Activated CD4-positive, alpha-beta memory T cell treated with anti-CD3 and anti-CD28 coated beads, Interleukin-2, amount 10 ng/mL, durations not matched to agents 7 days and 5 days (primary cell): ENCODE results near the gene INTS13. TPM values are rescaled to one million over a fixed set of nuclear protein-coding genes. Genes with fewer than 3 reads are reported as not detected.
"Not testable (repeated sequence)": the region's sequence is repeated elsewhere in the genome, so short reads cannot be mapped to it uniquely, and the experiment has no call there.

Experiments
- CTCF ChIA-PET: fragments of 350-600 bp; sonication (Branson Sonifier 250); formaldehyde crosslinking; loops from one replicate; lab custom pipeline; 2021; ENCODE audit warnings: antibody characterized with exemption, inconsistent platforms; lab: Charles Lee
- POLR2A ChIA-PET: fragments of 350-600 bp; sonication (Branson Sonifier 250); formaldehyde crosslinking; loops from one replicate; lab custom pipeline; 2021; ENCODE audit warnings: antibody characterized with exemption; lab: Charles Lee
- DNase-seq: peaks from one replicate; pipeline ENCODE4 v3.0.0-alpha.2; 2020
- H3K27ac Mint-ChIP-seq: one replicate; pipeline ENCODE4 v1.8.0; 2021; ENCODE audit warnings: mild to moderate bottlenecking, mixed read lengths
- H3K27me3 Mint-ChIP-seq: one replicate; pipeline ENCODE4 v1.8.0; 2021; ENCODE audit warnings: mixed read lengths
- H3K36me3 Mint-ChIP-seq: one replicate; pipeline ENCODE4 v1.8.0; 2021; ENCODE audit warnings: low read depth, mixed read lengths
- H3K4me1 Mint-ChIP-seq: one replicate; pipeline ENCODE4 v1.8.0; 2021; ENCODE audit warnings: mixed read lengths
- H3K4me3 Mint-ChIP-seq: one replicate; pipeline ENCODE4 v1.8.0; 2021; ENCODE audit warnings: mild to moderate bottlenecking, mixed read lengths
- H3K9me3 Mint-ChIP-seq: one replicate; pipeline ENCODE4 v1.8.0; 2021; ENCODE audit warnings: mixed read lengths
- total RNA-seq, 2 experiments: library from RNA; stranded (reverse); gene quantifications; one replicate each; pipeline ENCODE4 v1.2.3, GENCODE V29; 2021

The INTS13 gene, protein sequence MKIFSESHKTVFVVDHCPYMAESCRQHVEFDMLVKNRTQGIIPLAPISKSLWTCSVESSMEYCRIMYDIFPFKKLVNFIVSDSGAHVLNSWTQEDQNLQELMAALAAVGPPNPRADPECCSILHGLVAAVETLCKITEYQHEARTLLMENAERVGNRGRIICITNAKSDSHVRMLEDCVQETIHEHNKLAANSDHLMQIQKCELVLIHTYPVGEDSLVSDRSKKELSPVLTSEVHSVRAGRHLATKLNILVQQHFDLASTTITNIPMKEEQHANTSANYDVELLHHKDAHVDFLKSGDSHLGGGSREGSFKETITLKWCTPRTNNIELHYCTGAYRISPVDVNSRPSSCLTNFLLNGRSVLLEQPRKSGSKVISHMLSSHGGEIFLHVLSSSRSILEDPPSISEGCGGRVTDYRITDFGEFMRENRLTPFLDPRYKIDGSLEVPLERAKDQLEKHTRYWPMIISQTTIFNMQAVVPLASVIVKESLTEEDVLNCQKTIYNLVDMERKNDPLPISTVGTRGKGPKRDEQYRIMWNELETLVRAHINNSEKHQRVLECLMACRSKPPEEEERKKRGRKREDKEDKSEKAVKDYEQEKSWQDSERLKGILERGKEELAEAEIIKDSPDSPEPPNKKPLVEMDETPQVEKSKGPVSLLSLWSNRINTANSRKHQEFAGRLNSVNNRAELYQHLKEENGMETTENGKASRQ
- total RNA-seq = 10 to 100 TPM; 44.8 to 45.8 TPM

- no peaks in the 10 kb centered on the region for H3K9me3 Mint-ChIP-seq
- ChIA-PET CTCF (no interaction called here), POLR2A (interaction anchor here (0.7 to 2.0 kb wide), 10 partner anchors 16 to 306 kb away, joined by 3 to 10 read pairs (median 5); partner anchors contain the start of genes ITPR2, MED21, STK38L and TM7SF3)
- no peaks in the 10 kb centered on the region for H3K27me3 Mint-ChIP-seq
- peak; percentile 98 for DNase-seq
- peaks cover 44% of the 10 kb centered on the region for H3K36me3 Mint-ChIP-seq
- H3K4me1 Mint-ChIP-seq = peaks cover 52% of the 10 kb centered on the region
- peak within 1 kb of the TSS; percentile 94 for H3K4me3 Mint-ChIP-seq
- H3K27ac Mint-ChIP-seq = peak within 1 kb of the TSS; percentile 97
These were observed at the start of gene INTS13, which contains the start of gene FGFR1OP2 for GRCh38 chr12:26937863-26938700. Gene INTS13, minus strand, starts transcription at chr12:26937981. Its CDS starts 1,178 bp downstream, at chr12:26936803. Gene FGFR1OP2, plus strand, starts transcription at chr12:26938470. Its CDS starts 15,689 bp downstream, at chr12:26954159.

DNA sequence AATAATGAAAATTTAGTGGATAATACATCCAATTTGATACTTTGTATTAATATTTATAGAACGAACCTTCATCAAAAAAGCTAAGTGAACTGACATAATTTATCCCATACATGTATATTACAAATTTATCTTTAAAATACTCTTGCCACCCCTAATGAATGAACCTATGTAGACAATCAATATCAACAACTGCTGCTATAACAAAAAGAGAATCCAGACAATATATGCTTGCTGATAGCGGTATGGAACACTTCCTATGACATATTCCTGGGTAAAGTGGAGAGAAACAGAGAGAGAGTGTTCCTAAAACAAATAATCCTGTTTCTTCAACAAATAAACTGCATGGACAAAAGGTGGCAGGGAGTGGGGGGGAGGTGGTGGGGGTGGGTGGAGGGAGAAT lies 45.1 kb upstream of the INTS13 start:
- POLR2A ChIA-PET = no interaction called here
- CTCF ChIA-PET = no interaction called here
- Mint-ChIP-seq H3K4me1 (peaks cover 12% of the 10 kb centered on the region), H3K4me3 (no peak overlapping the region), H3K36me3 (peaks cover 56% of the 10 kb centered on the region), H3K27ac (no peak overlapping the region), H3K9me3 (no peaks in the 10 kb centered on the region), H3K27me3 (no peaks in the 10 kb centered on the region)
- DNase-seq = no peak

- H3K27ac Mint-ChIP-seq = no peak overlapping the region
- no peak overlapping the region for H3K4me3 Mint-ChIP-seq
- peaks cover 58% of the 10 kb centered on the region for H3K36me3 Mint-ChIP-seq
- peaks cover 17% of the 10 kb centered on the region for H3K4me1 Mint-ChIP-seq
- POLR2A ChIA-PET = no interaction called here
- no peaks in the 10 kb centered on the region for H3K27me3 Mint-ChIP-seq
- CTCF ChIA-PET = no interaction called here
- no peaks in the 10 kb centered on the region for H3K9me3 Mint-ChIP-seq
- no peak for DNase-seq
These were observed 42.0 kb upstream of the INTS13 start for GRCh38 chr12:26979733-26980132.

- no peaks in the 10 kb centered on the region for H3K27me3 Mint-ChIP-seq
- H3K27ac Mint-ChIP-seq = no peak overlapping the region
- H3K36me3 Mint-ChIP-seq = peaks cover 61% of the 10 kb centered on the region
- ChIA-PET POLR2A (no interaction called here), CTCF (no interaction called here)
- H3K4me3 Mint-ChIP-seq = no peak overlapping the region
- H3K4me1 Mint-ChIP-seq = peaks cover 11% of the 10 kb centered on the region
- no peaks in the 10 kb centered on the region for H3K9me3 Mint-ChIP-seq
- DNase-seq = no peak
These were observed 41.0 kb upstream of the INTS13 start for GRCh38 chr12:26978801-26979200.

GRCh38 chr12:26976687-26977086 lies 38.9 kb upstream of the INTS13 start:
- Mint-ChIP-seq H3K4me3 (no peak overlapping the region), H3K27ac (no peak overlapping the region), H3K27me3 (no peaks in the 10 kb centered on the region), H3K9me3 (no peaks in the 10 kb centered on the region), H3K36me3 (peaks cover 51% of the 10 kb centered on the region), H3K4me1 (peaks cover 11% of the 10 kb centered on the region)
- no peak for DNase-seq
- CTCF ChIA-PET = no interaction called here
- POLR2A ChIA-PET = interaction anchor here (1.1 kb wide), 1 partner anchor 16 kb away, joined by 4 read pairs; no protein-coding TSS in a partner anchor

DNA sequence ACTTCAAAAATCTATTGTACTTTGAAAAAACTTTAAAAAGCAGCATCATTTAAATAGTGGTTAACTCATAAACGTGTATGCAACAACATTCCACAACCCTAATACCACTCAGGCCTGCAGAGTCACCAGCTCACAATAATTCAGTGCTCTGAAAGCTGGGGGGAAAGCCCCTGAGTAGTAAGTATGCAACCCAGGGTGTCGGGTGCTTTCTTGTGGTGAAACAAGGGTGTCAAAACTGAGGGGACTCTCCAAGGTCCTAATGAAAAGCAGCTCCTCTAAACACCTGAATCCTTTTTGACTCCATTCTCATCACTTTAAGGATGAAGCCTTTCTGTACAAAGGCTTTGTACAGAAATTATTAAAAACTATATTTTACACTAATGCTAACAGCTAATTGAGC lies 34.2 kb upstream of the INTS13 start:
- Mint-ChIP-seq H3K27ac (no peak overlapping the region), H3K27me3 (no peaks in the 10 kb centered on the region), H3K4me3 (no peak overlapping the region), H3K9me3 (no peaks in the 10 kb centered on the region), H3K4me1 (peaks cover 15% of the 10 kb centered on the region), H3K36me3 (peaks cover 60% of the 10 kb centered on the region)
- peak; percentile 42 for DNase-seq
- POLR2A ChIA-PET = interaction anchor here (0.6 to 1.2 kb wide), 4 partner anchors 33 to 139 kb away, joined by 3 to 6 read pairs (median 3); partner anchors contain the start of genes FGFR1OP2 and ITPR2
- CTCF ChIA-PET = interaction anchor here (1.5 kb wide), 1 partner anchor 41 kb away, joined by 4 read pairs; no protein-coding TSS in a partner anchor

DNA sequence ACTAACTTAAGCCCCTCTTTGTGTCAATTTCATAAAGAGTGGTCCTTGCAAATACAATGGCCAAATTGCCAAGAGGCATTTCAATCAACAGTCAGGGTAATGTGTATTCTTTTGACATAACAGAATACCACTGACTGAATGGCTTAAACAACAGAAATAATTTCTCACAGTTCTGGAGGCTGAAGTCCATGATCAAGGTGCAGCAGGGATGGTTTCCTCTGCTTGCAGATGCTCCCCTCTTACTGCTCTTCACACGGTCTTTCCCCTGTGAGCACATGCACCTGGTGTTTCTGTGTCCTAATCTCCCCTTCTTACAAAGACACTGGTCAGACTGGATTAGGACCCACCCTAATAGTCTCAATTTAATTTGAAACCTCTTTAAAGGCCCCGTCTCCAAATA lies 32.4 kb upstream of the INTS13 start:
- ChIA-PET CTCF (no interaction called here), POLR2A (no interaction called here)
- H3K27ac Mint-ChIP-seq = no peak overlapping the region
- no peaks in the 10 kb centered on the region for H3K9me3 Mint-ChIP-seq
- H3K4me3 Mint-ChIP-seq = no peak overlapping the region
- peaks cover 59% of the 10 kb centered on the region for H3K36me3 Mint-ChIP-seq
- peaks cover 5% of the 10 kb centered on the region for H3K4me1 Mint-ChIP-seq
- H3K27me3 Mint-ChIP-seq = no peaks in the 10 kb centered on the region
- DNase-seq = no peak

DNA sequence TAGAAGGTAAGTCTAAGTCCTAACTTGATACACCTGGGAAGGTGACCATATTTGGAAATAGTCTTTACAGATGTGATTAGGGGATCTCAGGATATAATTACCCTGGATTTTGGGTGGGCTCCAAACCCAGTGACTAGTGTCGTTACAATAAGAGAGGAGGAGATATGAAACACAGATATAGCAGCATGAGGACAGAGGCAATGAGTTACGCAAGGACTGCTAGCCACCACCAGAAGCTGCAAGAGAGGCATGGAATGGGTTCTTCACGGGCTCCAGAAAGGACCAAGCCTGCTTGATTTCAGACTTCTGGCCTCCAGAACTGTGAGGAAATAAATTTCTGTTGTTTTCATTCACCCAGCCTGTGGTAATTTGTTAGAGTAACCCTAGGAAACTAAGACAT lies 29.1 kb upstream of the INTS13 start:
- Mint-ChIP-seq H3K9me3 (no peaks in the 10 kb centered on the region), H3K4me1 (peaks cover 4% of the 10 kb centered on the region), H3K27ac (no peak overlapping the region), H3K36me3 (peaks cover 62% of the 10 kb centered on the region), H3K27me3 (no peaks in the 10 kb centered on the region), H3K4me3 (no peak overlapping the region)
- POLR2A ChIA-PET = no interaction called here
- DNase-seq = no peak
- CTCF ChIA-PET = no interaction called here

DNA sequence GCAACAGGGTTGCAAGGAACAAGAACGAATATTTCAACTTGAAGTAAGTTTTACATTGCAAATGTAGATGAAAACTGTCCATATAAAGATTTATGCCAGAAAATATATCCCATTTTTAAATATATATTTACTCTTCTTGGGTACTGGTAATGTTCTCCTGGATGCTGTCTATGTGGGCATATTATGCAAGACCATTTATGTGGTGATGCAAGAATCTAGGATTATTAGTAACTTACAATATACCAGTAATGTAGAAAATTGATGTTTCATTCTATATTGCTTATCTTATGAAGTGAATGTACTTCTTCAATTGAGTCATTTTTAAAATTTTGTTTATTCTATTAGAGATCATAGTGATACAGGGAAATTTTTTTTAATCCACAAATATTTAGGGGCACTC lies 25.6 kb upstream of the INTS13 start:
- no peaks in the 10 kb centered on the region for H3K9me3 Mint-ChIP-seq
- H3K4me1 Mint-ChIP-seq = no peaks in the 10 kb centered on the region
- H3K27me3 Mint-ChIP-seq = no peaks in the 10 kb centered on the region
- CTCF ChIA-PET = no interaction called here
- POLR2A ChIA-PET = interaction anchor here (1.2 kb wide), 1 partner anchor 51 kb away, joined by 5 read pairs; the partner anchor contains the start of gene TM7SF3
- H3K36me3 Mint-ChIP-seq = peaks cover 60% of the 10 kb centered on the region
- no peak overlapping the region for H3K4me3 Mint-ChIP-seq
- no peak for DNase-seq
- no peak overlapping the region for H3K27ac Mint-ChIP-seq

DNA sequence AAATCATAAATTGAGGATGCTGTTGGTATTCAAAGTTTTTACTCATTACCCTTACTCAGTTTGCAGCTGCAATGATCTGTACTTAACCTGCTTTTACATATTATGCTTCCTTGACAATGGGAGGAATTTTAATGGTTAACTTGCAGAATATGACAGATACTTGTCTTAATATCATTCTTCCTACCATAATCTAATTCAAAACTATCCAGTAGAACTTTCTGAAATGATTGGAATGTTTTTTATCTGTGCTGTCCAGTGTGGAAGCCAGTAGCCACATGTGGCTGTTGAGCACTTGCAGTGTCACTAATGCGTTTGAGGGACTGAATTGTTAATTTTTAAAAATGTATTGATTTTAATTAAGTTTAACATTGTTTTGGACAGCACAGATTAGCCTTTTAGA lies 24.0 kb upstream of the INTS13 start:
- no peaks in the 10 kb centered on the region for H3K9me3 Mint-ChIP-seq
- ChIA-PET POLR2A (interaction anchor here (1.0 kb wide), 1 partner anchor 26 kb away, joined by 3 read pairs; no protein-coding TSS in a partner anchor), CTCF (no interaction called here)
- no peaks in the 10 kb centered on the region for H3K27me3 Mint-ChIP-seq
- no peaks in the 10 kb centered on the region for H3K4me1 Mint-ChIP-seq
- H3K4me3 Mint-ChIP-seq = no peak overlapping the region
- H3K36me3 Mint-ChIP-seq = peaks cover 68% of the 10 kb centered on the region
- no peak overlapping the region for H3K27ac Mint-ChIP-seq
- no peak for DNase-seq

- peaks cover 69% of the 10 kb centered on the region for H3K36me3 Mint-ChIP-seq
- H3K27me3 Mint-ChIP-seq, H3K4me1 Mint-ChIP-seq, H3K9me3 Mint-ChIP-seq, DNase-seq, CTCF ChIA-PET, H3K27ac Mint-ChIP-seq, H3K4me3 Mint-ChIP-seq: not testable (repeated sequence)
- POLR2A ChIA-PET = interaction anchor here (1.0 kb wide), 1 partner anchor 26 kb away, joined by 3 read pairs; no protein-coding TSS in a partner anchor
These were observed 23.6 kb upstream of the INTS13 start for GRCh38 chr12:26961391-26961790.

GRCh38 chr12:26954027-26954426 lies 16.2 kb upstream of the INTS13 start:
- DNase-seq = no peak
- Mint-ChIP-seq H3K36me3 (peaks cover 58% of the 10 kb centered on the region), H3K4me1 (peaks cover 20% of the 10 kb centered on the region), H3K27me3 (no peaks in the 10 kb centered on the region), H3K27ac (no peak overlapping the region), H3K4me3 (no peak overlapping the region), H3K9me3 (no peaks in the 10 kb centered on the region)
- POLR2A ChIA-PET = interaction anchor here (0.6 to 1.6 kb wide), 3 partner anchors 12 to 69 kb away, joined by 3 to 5 read pairs (median 3); partner anchors contain the start of gene FGFR1OP2
- CTCF ChIA-PET = interaction anchor here (1.3 kb wide), 1 partner anchor 22 kb away, joined by 3 read pairs; no protein-coding TSS in a partner anchor
